CD4-positive, alpha-beta memory T cell (primary cell): ENCODE results near the gene C19orf53. TPM values are rescaled to one million over a fixed set of nuclear protein-coding genes. Genes with fewer than 3 reads are reported as not detected.

Experiments
- CTCF ChIA-PET: fragments of 350-600 bp; sonication (Branson Sonifier 250); formaldehyde crosslinking; loops from one replicate; lab custom pipeline; 2021; ENCODE audit warnings: inconsistent platforms; ENCODE audit not compliant: partially characterized antibody; lab: Charles Lee
- POLR2A ChIA-PET: fragments of 350-600 bp; sonication (Branson Sonifier 250); formaldehyde crosslinking; loops from one replicate; lab custom pipeline; 2021; ENCODE audit not compliant: partially characterized antibody; lab: Charles Lee
- DNase-seq, 5 donors: peaks; one replicate each; pipeline versions ENCODE4 v3.0.0 to v3.0.0-alpha.2; 2020 to 2022; ENCODE audit warnings: mixed read lengths in 1 of 5
- H3K27ac ChIP-seq: one replicate; pipeline ENCODE4 v1.7.0; 2013; ENCODE audit warnings: low read depth, low read length
- H3K27me3 ChIP-seq: 2 replicates; pipeline ENCODE4 v1.7.0; 2013; ENCODE audit warnings: mild to moderate bottlenecking, low read length, moderate library complexity; ENCODE audit not compliant: insufficient read depth
- H3K36me3 ChIP-seq: 2 replicates; pipeline ENCODE4 v1.7.0; 2013; ENCODE audit warnings: mild to moderate bottlenecking, low read length, moderate library complexity; ENCODE audit not compliant: insufficient read depth
- H3K4me1 ChIP-seq: 2 replicates; pipeline ENCODE4 v1.7.0; 2013; ENCODE audit warnings: mild to moderate bottlenecking, low read length, moderate library complexity; ENCODE audit not compliant: insufficient read depth
- H3K4me3 ChIP-seq, 2 donors: one replicate each; pipeline ENCODE4 v1.7.0; 2013; ENCODE audit warnings: low read length in 2 of 2, mild to moderate bottlenecking in 1 of 2
- H3K9me3 ChIP-seq, 2 donors: one replicate each; pipeline ENCODE4 v1.7.0; 2013; ENCODE audit warnings: low read length in 2 of 2, control low read depth in 1 of 2; ENCODE audit not compliant: control insufficient read depth in 1 of 2
- H3K27ac Mint-ChIP-seq, 7 donors: one replicate each; pipeline ENCODE4 v1.8.0; 2020 to 2021; ENCODE audit warnings: mixed read lengths in 7 of 7, mild to moderate bottlenecking in 6 of 7, inconsistent platforms in 3 of 7, moderate library complexity in 3 of 7
- H3K27me3 Mint-ChIP-seq, 2 donors: one replicate each; pipeline ENCODE4 v1.8.0; 2020 to 2021; ENCODE audit warnings: mixed read lengths in 2 of 2
- H3K36me3 Mint-ChIP-seq, 2 donors: one replicate each; pipeline ENCODE4 v1.8.0; 2020 to 2021; ENCODE audit warnings: mixed read lengths in 2 of 2, inconsistent platforms in 1 of 2, mild to moderate bottlenecking in 1 of 2
- H3K4me1 Mint-ChIP-seq, 4 donors: one replicate each; pipeline ENCODE4 v1.8.0; 2020 to 2021; ENCODE audit warnings: mixed read lengths in 4 of 4, mild to moderate bottlenecking in 1 of 4
- H3K4me3 Mint-ChIP-seq, 8 donors: one replicate each; pipeline ENCODE4 v1.8.0; 2020 to 2021; ENCODE audit warnings: mixed read lengths in 8 of 8, mild to moderate bottlenecking in 7 of 8, moderate library complexity in 6 of 8, inconsistent platforms in 3 of 8
- H3K9me3 Mint-ChIP-seq, 8 donors: one replicate each; pipeline ENCODE4 v1.8.0; 2020 to 2021; ENCODE audit warnings: mixed read lengths in 8 of 8, mild to moderate bottlenecking in 5 of 8, inconsistent platforms in 3 of 8, moderate library complexity in 1 of 8
- intact Hi-C: fragments of 100-400 bp; cut with micrococcal nuclease; formaldehyde crosslinking; loops from one replicate; pipeline ENCODE4 v1.15.1; 2023
- polyA plus RNA-seq, 2 donors: library from polyadenylated mRNA; unstranded; fragments of 300-500 nt; fragmentation: Illumina TruSeq; gene quantifications; one replicate each; pipeline ENCODE4 v1.2.3, GENCODE V29; 2021
- total RNA-seq, 2 experiments: library from RNA; stranded (reverse); gene quantifications; one replicate each; pipeline ENCODE4 v1.2.3, GENCODE V29; 2021

The C19orf53 gene
- total and polyA plus RNA-seq, 4 experiments from 2014 or later, result 84.3 to 257 (median 146) TPM

DNA sequence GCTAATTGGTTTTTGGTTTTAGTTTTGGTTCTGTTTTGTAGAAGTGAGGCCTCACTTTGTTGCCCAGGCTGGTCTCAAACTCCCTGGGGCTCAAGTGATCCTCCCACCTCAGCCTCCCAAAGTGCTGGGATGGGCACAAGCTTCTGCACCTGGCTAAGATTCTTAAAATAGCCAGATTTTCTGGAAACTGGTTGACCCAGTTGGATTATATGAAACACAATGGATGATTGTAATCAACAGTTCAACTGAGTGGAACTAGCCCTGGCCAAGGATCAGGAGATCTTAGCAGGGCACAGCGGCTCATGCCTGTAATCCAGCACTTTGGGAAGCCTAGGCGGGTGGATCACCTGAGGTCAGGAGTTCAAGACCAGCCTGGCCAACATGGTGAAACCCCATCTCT is 39.5 kb upstream of the C19orf53 start:
- Histone ChIP-seq H3K27ac (no peak overlapping the region), H3K27me3 (no peaks in the 10 kb centered on the region), H3K4me3 (no peak overlapping the region), H3K36me3 (no peaks in the 10 kb centered on the region), H3K9me3 (no peaks in the 10 kb centered on the region), H3K4me1 (peaks cover 19% of the 10 kb centered on the region)
- Mint-ChIP-seq H3K4me3 (no peak overlapping the region), H3K9me3 (no peaks in the 10 kb centered on the region), H3K36me3 (no peaks in the 10 kb centered on the region), H3K27ac (no peak overlapping the region), H3K4me1 (peaks cover 6 to 19% (median 10%) of the 10 kb centered on the region in 4 donors), H3K27me3 (no peaks in the 10 kb centered on the region)
- intact Hi-C loops, result loop anchor here (5.0 kb wide), 2 partner anchors 457 to 747 kb away; no protein-coding TSS in a partner anchor
- no peak for DNase-seq
- POLR2A ChIA-PET, result interaction anchor here (1.2 kb wide), 1 partner anchor 13 kb away, joined by 5 read pairs; a partner anchor contains a TSS
- CTCF ChIA-PET, result no interaction called here

DNA sequence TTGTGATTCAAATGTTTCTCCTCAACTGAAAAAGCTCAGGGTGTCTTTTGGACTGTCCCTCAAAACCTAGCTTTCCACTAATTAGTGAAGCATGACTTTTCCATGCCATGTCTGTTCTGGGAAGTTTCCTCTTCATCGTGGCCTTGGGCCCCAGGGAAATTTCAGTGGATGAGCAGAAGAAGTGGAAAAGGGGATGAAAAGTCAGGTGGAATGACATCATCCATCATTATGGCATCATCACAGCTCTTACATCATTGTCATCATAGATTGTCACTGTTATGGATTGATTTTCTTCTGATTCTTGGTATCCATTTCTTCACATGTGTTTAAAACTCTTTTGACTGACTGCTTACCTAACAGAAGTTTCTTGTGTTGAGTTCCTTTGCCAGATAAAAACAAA is 36.2 kb upstream of the C19orf53 start:
- peaks cover 0 to 9% of the 10 kb centered on the region in 2 donors for H3K36me3 Mint-ChIP-seq
- Histone ChIP-seq H3K27ac (no peak overlapping the region), H3K4me3 (no peak overlapping the region), H3K4me1 (no peaks in the 10 kb centered on the region), H3K36me3 (no peaks in the 10 kb centered on the region), H3K27me3 (no peaks in the 10 kb centered on the region), H3K9me3 (no peaks in the 10 kb centered on the region)
- intact Hi-C loops, result no loop called here
- no peaks in the 10 kb centered on the region for H3K27me3 Mint-ChIP-seq
- no peaks in the 10 kb centered on the region for H3K4me1 Mint-ChIP-seq
- no peak overlapping the region for H3K4me3 Mint-ChIP-seq
- POLR2A ChIA-PET, result interaction anchor here (1.1 kb wide), 1 partner anchor 9 kb away, joined by 3 read pairs; a partner anchor contains a TSS
- H3K27ac Mint-ChIP-seq, result no peak overlapping the region
- CTCF ChIA-PET, result no interaction called here
- DNase-seq, result no peak
- no peaks in the 10 kb centered on the region for H3K9me3 Mint-ChIP-seq

- DNase-seq, result no peak
- Mint-ChIP-seq H3K4me1 (peaks cover 0 to 1% (median under 1%) of the 10 kb centered on the region in 4 donors), H3K27me3 (no peaks in the 10 kb centered on the region), H3K36me3 (peaks cover 0 to 9% of the 10 kb centered on the region in 2 donors), H3K4me3 (no peak overlapping the region), H3K9me3 (no peaks in the 10 kb centered on the region), H3K27ac (no peak overlapping the region)
- intact Hi-C loops, result no loop called here
- ChIA-PET POLR2A (interaction anchor here (1.0 kb wide), 1 partner anchor 10 kb away, joined by 4 read pairs; no protein-coding TSS in a partner anchor), CTCF (interaction anchor here (0.7 kb wide), 1 partner anchor 71 kb away, joined by 4 read pairs; no protein-coding TSS in a partner anchor)
- H3K4me1 ChIP-seq, result peaks cover under 1% of the 10 kb centered on the region
- no peaks in the 10 kb centered on the region for H3K36me3 ChIP-seq
- no peaks in the 10 kb centered on the region for H3K27me3 ChIP-seq
- no peak overlapping the region for H3K27ac ChIP-seq
- H3K4me3 ChIP-seq, result no peak overlapping the region
- no peaks in the 10 kb centered on the region for H3K9me3 ChIP-seq
Observed at GRCh38 chr19:13741893-13742292, 32.4 kb upstream of the C19orf53 start.

- intact Hi-C loops, result no loop called here
Observed at GRCh38 chr19:13742756-13743155, 31.5 kb upstream of the C19orf53 start.

DNA sequence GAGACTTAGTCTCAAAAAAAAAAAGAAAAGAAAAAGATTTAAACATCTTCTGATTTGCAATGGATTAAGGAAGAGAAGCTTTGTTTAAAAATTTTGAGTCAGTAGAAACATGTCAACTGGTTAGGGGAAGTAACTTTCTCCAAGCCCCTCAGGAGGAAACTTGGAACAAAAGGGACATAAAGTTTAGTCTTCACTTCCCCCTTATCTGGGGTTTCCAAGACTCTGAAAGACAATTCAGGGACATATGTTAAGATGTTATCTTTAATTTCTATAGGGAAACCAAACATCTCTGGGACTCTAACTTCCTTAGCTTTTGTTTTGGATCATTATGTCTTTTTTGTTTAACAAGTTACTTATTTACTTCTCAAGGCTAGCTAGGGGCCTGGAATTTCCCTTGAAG is 30.1 kb upstream of the C19orf53 start:
- Mint-ChIP-seq H3K4me1 (peaks cover 8 to 20% (median 14%) of the 10 kb centered on the region in 4 donors), H3K27ac (no peak overlapping the region)

More at GRCh38 chr19:13742756-13743155, 31.5 kb upstream of the C19orf53 start:
- Histone ChIP-seq H3K4me3 (no peak overlapping the region), H3K27me3 (no peaks in the 10 kb centered on the region), H3K27ac (no peak overlapping the region), H3K4me1 (peaks cover 6% of the 10 kb centered on the region), H3K36me3 (no peaks in the 10 kb centered on the region), H3K9me3 (no peaks in the 10 kb centered on the region)
- ChIA-PET POLR2A (interaction anchor here (1.0 kb wide), 1 partner anchor 11 kb away, joined by 4 read pairs; no protein-coding TSS in a partner anchor), CTCF (interaction anchor here (0.6 to 0.7 kb wide), 2 partner anchors 70 to 553 kb away, joined by 3 to 4 read pairs; no protein-coding TSS in a partner anchor)
- H3K27ac Mint-ChIP-seq, result peak overlapping the region in 1 of 7 donors; percentile 42
- no peak for DNase-seq
- peaks cover 0 to 9% of the 10 kb centered on the region in 2 donors for H3K36me3 Mint-ChIP-seq
- H3K27me3 Mint-ChIP-seq, result no peaks in the 10 kb centered on the region
- peaks cover 2 to 8% (median 5%) of the 10 kb centered on the region in 4 donors for H3K4me1 Mint-ChIP-seq
- no peaks in the 10 kb centered on the region for H3K9me3 Mint-ChIP-seq
- H3K4me3 Mint-ChIP-seq, result no peak overlapping the region

DNA sequence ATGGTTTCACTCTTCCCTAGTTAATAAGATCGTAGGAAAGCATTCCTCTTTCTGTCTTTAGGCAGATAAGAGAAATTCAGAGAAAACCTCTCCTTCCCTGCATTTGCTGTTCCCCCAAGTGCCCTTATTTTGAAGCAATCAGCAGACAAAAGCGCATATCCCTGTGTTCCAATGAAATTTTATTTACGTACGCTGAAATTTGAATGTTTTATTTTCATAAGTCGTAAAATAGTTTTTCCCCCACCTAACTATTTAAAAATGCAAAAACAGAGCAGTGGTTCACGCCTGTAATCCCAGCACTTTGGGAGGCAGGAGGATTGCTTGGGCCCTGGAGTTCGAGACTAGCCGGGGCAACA is 27.2 kb upstream of the C19orf53 start:
- intact Hi-C loops, result loop anchor here (1.0 kb wide), 2 partner anchors 16 to 48 kb away; partner anchors contain the start of gene ZSWIM4
- H3K36me3 ChIP-seq, result peaks cover 4% of the 10 kb centered on the region
- H3K4me1 ChIP-seq, result peaks cover 29% of the 10 kb centered on the region
- peaks cover 5 to 6% of the 10 kb centered on the region in 2 donors for H3K36me3 Mint-ChIP-seq
- no peak for DNase-seq
- H3K4me1 Mint-ChIP-seq, result peaks cover 15 to 44% (median 18%) of the 10 kb centered on the region in 4 donors
- POLR2A ChIA-PET, result interaction anchor here (0.7 to 3.1 kb wide), 19 partner anchors 9 to 772 kb away, joined by 3 to 38 read pairs (median 8); partner anchors contain the start of genes ASF1B, C19orf53, MRI1 and RFX1
- peak overlapping the region; percentile 83 to 97 (median 93) for H3K27ac Mint-ChIP-seq
- H3K4me3 ChIP-seq, result peak overlapping the region; percentile 47 to 89
- H3K27me3 ChIP-seq, result no peaks in the 10 kb centered on the region
- CTCF ChIA-PET, result no interaction called here
- H3K4me3 Mint-ChIP-seq, result peak overlapping the region; percentile 88 to 92 (median 92)
- H3K27ac ChIP-seq, result peak overlapping the region; percentile 87
- no peaks in the 10 kb centered on the region for H3K27me3 Mint-ChIP-seq
- no peaks in the 10 kb centered on the region for H3K9me3 Mint-ChIP-seq
- no peaks in the 10 kb centered on the region for H3K9me3 ChIP-seq

More for the DNA sequence above, 30.1 kb upstream of the C19orf53 start:
- Mint-ChIP-seq H3K9me3 (no peaks in the 10 kb centered on the region), H3K27me3 (no peaks in the 10 kb centered on the region), H3K36me3 (peaks cover 0 to 9% of the 10 kb centered on the region in 2 donors), H3K4me3 (no peak overlapping the region)
- no peaks in the 10 kb centered on the region for H3K9me3 ChIP-seq
- H3K36me3 ChIP-seq, result no peaks in the 10 kb centered on the region
- no peak overlapping the region for H3K4me3 ChIP-seq
- peaks cover 16% of the 10 kb centered on the region for H3K4me1 ChIP-seq
- H3K27me3 ChIP-seq, result no peaks in the 10 kb centered on the region
- CTCF ChIA-PET, result no interaction called here
- intact Hi-C loops, result no loop called here
- no peak for DNase-seq
- POLR2A ChIA-PET, result interaction anchor here (0.6 to 1.4 kb wide), 3 partner anchors 12 to 77 kb away, joined by 3 to 6 read pairs (median 3); partner anchors contain the start of gene C19orf53
- H3K27ac ChIP-seq, result no peak overlapping the region

- Mint-ChIP-seq H3K4me3 (peak overlapping the region; percentile 88 to 92 (median 92)), H3K27ac (peak overlapping the region; percentile 83 to 97 (median 96)), H3K9me3 (no peaks in the 10 kb centered on the region), H3K4me1 (peaks cover 15 to 44% (median 18%) of the 10 kb centered on the region in 4 donors), H3K27me3 (no peaks in the 10 kb centered on the region), H3K36me3 (peaks cover 5 to 11% of the 10 kb centered on the region in 2 donors)
- H3K27ac ChIP-seq, result peak overlapping the region; percentile 87
- H3K9me3 ChIP-seq, result no peaks in the 10 kb centered on the region
- ChIA-PET CTCF (interaction anchor here (1.1 to 1.5 kb wide), 5 partner anchors 17 to 470 kb away, joined by 3 to 5 read pairs (median 4); partner anchors contain the start of gene ASF1B), POLR2A (interaction anchor here (0.6 to 3.1 kb wide), 23 partner anchors 14 to 936 kb away, joined by 3 to 38 read pairs (median 5); partner anchors contain the start of genes ASF1B, C19orf53, MRI1 and RFX1)
- DNase-seq, result no peak
- intact Hi-C loops, result no loop called here
- peak overlapping the region; percentile 77 to 89 for H3K4me3 ChIP-seq
- peaks cover 29% of the 10 kb centered on the region for H3K4me1 ChIP-seq
- peaks cover 10% of the 10 kb centered on the region for H3K36me3 ChIP-seq
- H3K27me3 ChIP-seq, result no peaks in the 10 kb centered on the region
Observed at GRCh38 chr19:13748169-13748828, 26.0 kb upstream of the C19orf53 start.
